22Rv1 (cell line): ENCODE results near the gene PLCB4.

Experiments
- H3K27ac ChIP-seq: fragments of 450-650 bp; 2 replicates; pipeline ENCODE4 v1.5.1; 2017
- ZFX ChIP-seq: fragments of 450-650 bp; IDR thresholded peaks from 2 replicates; pipeline ENCODE4 v1.6.1; 2017; ENCODE audit warnings: antibody characterized with exemption, borderline replicate concordance
- TF ChIP-seq, protein P1 (sequence below): fragments of 450-650 bp; IDR thresholded peaks from 2 replicates; pipeline ENCODE4 v1.5.1; 2017; ENCODE audit warnings: mild to moderate bottlenecking

The PLCB4 gene

DNA sequence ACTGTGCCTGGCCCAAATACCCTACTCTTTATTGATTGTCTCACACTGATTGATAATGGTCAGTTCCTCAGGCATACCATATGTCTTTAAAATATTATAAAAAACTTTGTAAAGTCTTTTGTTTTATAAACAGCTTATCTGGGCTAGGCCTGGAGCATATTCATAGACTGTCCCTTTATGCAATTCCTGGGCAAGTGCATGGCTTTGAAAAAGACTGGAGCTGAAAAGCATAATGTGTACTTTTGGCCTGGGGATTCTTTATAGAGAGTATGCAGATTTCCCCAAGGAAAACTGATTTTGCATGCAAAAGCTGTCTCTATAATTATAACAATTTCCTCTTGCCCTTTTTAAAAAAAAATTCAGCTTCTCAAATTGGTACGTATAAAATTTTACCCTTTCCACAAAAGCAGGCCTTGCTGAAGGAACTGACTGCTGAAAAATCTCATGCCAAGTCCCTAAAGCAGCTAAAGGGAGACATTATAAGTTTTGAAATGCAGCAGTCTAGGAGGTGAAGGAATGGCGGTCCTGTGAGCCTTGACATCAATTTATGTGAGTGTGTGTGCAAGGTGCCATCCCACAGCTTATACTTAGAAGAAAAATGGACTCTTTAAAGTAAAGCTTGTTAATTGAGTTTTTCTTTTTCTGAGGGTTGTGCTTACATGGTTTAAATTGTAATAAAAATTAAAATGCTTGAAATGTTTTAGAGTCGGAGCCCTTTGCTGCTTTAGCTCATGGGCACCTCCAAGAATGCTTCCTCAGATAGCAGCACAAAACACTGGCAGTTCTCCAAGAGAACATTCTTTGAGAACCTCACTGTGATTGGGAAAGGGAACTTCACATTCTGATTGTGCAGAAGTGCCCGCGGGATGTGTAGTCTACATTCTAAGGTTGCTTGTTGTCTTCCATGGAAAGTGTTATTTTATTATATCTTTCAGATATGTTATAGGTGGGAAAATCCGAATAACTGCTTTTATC, 43.9 kb downstream of the PLCB4 start:
- no peak for TF ChIP-seq ZFX
- TF ChIP-seq, protein P1, sequence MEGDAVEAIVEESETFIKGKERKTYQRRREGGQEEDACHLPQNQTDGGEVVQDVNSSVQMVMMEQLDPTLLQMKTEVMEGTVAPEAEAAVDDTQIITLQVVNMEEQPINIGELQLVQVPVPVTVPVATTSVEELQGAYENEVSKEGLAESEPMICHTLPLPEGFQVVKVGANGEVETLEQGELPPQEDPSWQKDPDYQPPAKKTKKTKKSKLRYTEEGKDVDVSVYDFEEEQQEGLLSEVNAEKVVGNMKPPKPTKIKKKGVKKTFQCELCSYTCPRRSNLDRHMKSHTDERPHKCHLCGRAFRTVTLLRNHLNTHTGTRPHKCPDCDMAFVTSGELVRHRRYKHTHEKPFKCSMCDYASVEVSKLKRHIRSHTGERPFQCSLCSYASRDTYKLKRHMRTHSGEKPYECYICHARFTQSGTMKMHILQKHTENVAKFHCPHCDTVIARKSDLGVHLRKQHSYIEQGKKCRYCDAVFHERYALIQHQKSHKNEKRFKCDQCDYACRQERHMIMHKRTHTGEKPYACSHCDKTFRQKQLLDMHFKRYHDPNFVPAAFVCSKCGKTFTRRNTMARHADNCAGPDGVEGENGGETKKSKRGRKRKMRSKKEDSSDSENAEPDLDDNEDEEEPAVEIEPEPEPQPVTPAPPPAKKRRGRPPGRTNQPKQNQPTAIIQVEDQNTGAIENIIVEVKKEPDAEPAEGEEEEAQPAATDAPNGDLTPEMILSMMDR, result no peak
- no peak overlapping the region for H3K27ac ChIP-seq

DNA sequence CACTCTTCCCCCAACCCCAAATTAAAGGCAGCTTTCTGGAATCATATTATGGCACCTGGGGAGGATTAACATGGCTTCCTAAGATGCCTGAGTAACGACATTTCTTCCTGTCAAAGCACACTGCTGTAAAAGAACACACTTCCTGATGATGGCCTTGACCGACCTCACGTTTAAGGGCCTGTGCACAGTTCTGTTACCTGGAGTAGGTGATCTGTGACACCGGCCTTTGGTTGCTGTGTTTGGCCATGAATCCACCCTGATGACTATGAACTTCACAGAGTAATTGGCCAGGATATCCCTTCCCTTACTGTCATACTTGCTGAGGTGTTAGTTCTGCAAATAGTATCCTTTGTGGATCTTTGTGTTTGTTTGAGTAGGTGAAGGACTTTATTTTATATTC, 45.8 kb downstream of the PLCB4 start:
- no peak for TF ChIP-seq ZFX
- TF ChIP-seq, protein P1, result no peak
- no peak overlapping the region for H3K27ac ChIP-seq

DNA sequence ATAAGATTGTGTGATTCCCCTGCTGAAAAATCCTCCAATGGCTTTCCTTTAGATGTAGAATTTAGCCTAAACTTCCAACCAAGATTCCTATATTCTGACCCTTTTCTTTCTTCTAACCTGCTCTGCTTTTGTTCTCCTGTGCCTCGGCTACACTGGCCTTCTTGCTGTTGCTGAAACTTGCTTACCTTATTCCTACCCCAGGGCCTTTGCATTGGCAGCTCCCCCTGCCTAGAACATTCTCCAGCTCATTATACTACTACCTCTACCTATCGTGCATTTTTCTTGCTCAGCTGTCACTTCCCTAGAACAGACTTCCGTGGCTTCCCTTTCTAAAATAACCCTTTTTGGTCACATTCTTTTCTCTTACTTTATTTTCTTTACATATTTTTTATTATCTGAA, 48.7 kb downstream of the PLCB4 start:
- H3K27ac ChIP-seq, result no peak overlapping the region
- TF ChIP-seq, protein P1, result no peak
- no peak for TF ChIP-seq ZFX

DNA sequence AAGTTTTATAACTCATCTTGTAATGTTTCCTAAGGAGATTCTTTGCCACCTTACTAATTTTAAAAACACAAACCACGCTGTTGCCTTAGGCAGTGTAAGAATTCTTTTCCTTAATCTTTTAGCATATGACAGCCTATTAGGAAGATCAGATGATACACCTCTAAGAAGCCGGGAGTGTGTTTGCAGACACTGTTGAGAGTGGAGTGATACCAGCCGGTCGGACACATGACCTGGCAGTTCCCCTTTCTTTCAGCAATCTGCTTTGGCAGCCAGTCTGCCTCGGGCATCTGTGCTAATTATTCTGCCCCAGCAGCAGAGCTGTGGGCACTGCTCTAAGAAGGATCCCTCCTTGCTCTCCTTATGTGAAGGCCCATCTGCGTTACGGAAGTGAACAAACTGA, 50.9 kb downstream of the PLCB4 start:
- peak overlapping the region; percentile 37 for H3K27ac ChIP-seq

DNA sequence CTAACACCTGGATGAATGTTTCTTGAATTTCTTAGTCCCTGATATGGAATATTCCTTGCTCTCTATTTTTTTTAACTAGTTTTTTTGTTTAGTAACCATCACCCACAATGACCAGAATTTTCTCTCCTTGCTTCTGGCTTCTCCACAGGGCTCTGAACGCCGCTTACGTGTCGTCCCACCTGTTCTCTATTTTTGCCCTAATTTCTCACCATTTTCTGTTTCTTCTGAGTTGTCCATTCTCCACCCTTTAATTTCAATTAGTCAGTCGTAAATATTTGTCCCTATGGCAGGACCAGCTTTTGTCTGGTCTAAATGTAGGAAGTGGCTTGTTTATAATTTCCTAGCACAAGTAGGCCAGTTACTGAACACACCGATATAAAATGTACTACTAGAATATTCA, 52.3 kb downstream of the PLCB4 start:
- TF ChIP-seq, protein P1, result no peak
- TF ChIP-seq ZFX, result no peak
- no peak overlapping the region for H3K27ac ChIP-seq

More for the DNA sequence above, 50.9 kb downstream of the PLCB4 start:
- TF ChIP-seq, protein P1, result no peak
- no peak for TF ChIP-seq ZFX

DNA sequence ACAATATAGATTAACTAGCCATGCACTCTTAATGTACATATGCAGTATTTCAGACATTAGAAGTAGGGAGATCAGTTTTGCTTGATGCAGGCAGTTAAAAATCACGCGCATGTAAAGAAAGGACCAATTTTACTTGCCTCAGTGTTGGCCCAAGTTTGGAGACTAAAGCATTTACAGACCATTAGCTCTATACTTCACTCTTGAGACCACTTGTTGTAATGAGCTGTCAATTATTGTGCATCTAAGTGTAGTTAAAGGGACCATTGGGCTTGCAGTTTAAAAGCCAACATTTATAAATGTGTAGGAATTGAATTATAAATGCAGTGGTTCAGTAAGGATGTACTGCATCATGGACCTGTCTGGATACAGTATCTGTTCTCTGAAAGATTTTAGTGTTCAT, 53.7 kb downstream of the PLCB4 start:
- TF ChIP-seq ZFX, result no peak
- TF ChIP-seq, protein P1, result no peak
- no peak overlapping the region for H3K27ac ChIP-seq

DNA sequence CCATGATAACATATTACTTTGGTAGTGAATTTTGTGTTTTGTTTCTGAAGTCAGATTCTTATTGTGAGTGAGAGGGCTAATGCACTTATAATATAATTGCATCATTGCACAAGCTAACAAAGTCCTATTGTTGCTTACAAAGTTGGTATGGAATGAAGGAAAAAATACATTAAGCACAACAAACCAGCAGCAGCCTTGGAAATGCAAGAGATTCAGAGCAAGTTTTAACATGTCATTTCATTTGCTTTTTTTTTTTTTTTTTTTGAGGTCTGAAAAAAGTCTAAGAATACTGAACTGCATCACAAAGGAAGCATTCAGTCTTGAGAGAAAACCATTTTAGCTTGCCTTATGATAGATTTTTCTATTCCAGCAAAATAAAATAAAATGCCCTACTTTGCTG, 57.6 kb downstream of the PLCB4 start:
- no peak overlapping the region for H3K27ac ChIP-seq
- no peak for TF ChIP-seq ZFX
- TF ChIP-seq, protein P1, result no peak
